GM19239 (cell line): ENCODE measurements around the gene TLR10.
"Not testable (repeated sequence)": the region's sequence is repeated elsewhere in the genome, so short reads cannot be mapped to it uniquely, and the experiment has no call there.

Source experiments
- DNase-seq: peaks from one replicate; pipeline ENCODE4 v3.0.0; 2011; ENCODE audit warnings: low spot score; ENCODE audit not compliant: insufficient read length
- FAIRE-seq: peaks from 2 replicates; lab custom pipeline; 2011; peaks lifted over from hg19 to GRCh38; lab: Jason Lieb, UNC

Gene TLR10

DNA sequence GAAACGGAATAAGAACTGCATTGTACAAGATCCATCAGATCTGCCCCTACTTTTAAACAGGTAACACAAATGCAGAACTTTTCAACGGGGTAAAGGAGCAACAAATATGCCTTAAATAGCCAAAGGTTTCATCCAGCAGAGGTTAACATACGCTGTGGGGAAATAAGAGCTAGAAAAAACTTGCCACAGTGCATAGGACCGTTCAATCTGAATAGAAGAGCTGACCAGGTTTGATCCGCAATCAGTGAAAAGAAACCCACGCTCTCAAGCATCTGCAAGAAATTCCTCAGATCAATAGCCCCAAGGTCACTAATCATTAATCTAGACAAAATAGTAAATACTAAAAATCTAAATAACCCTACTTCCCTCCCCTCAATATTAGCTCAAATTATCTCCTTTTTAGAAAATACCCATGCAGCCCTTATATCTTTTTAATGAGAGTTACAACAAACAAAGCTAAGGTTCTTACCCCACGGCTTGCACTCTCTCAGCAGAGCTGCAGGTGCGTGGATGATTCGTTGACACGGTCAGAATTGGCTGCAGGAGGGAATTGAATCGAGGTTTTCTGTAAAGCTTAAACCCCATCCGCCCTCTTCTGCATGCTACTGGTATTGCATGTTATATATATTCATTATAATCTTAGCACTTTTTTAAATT lies at the start of gene TLR10:
TSS of gene TLR10 (minus strand) at position 539 of the 657 bp plus-strand sequence. CDS start 7,400 bp downstream, outside the sequence.
- no peak for DNase-seq

GRCh38 chr4:38832206-38832605 lies 49.4 kb upstream of the TLR10 start:
- FAIRE-seq (no peak), DNase-seq (no peak)

More for the DNA sequence above, at the start of gene TLR10:
- FAIRE-seq: peak; percentile 98

GRCh38 chr4:38831653-38832052 lies 48.9 kb upstream of the TLR10 start:
- FAIRE-seq (no peak), DNase-seq (no peak)

DNA sequence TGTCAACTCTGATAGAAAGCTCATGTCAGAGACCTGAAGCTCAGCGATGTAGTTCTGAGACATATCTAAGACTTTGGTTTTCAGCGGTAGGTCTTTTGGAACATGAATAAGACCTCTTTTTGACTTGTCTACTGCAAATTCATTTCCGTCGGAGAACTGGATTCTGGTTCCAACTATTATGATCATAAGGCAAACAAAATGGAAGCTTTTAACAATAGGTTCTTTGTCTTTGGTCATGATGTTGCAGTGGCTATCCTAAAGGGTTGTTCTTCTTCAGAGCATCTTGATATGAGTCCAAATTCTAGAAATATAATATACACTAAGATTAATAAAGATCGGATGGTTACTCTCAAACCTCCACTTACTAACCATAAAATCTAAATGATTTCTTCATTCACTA lies 46.4 kb upstream of the TLR10 start:
- DNase-seq (no peak), FAIRE-seq (no peak)

DNA sequence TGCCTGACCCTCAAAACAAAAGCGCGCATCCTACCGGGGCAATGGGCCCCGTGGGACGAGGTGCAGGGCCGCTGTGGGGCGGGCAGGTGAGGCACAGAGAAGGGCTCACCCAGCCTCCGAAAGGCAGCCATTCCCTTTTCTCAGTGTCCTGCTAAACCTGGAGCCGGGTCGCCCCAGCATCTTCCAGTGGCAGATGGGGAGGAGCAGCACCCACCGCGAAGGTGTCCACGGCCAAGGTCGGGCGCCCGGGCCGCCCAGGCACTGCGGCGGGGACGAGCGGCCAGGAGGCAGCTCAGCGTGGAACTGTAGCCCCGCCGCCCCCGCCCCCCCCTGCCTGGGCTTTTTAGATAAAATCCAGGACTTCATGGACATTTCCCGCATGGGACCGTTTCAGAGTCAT lies 41.0 kb upstream of the TLR10 start:
- no peak for DNase-seq
- FAIRE-seq: no peak

DNA sequence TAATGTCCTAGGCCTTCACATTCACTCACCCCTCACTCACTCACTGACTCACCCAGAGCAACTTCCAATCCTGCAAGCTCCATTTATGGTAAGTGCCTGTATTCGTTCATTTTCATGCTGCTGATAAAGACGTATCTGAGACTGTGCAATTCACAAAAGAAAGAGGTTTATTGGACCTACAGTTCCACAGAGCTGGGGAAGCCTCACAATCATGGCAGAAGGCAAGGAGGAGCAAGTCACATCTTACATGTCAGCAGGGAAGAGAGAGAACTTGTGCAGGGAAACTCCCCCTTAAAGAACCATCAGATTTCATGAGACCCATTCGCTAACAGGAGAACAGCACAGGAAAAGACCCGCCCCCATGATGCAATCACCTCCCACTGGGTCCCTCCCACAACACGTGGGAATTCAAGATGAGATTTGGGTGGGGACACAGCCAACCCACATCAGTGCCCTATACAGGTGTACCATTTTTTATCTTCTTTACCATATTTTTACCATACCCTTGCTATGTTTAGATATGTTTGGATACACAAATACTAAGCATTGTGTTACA lies 40.0 kb upstream of the TLR10 start:
- FAIRE-seq (no peak), DNase-seq (no peak)

DNA sequence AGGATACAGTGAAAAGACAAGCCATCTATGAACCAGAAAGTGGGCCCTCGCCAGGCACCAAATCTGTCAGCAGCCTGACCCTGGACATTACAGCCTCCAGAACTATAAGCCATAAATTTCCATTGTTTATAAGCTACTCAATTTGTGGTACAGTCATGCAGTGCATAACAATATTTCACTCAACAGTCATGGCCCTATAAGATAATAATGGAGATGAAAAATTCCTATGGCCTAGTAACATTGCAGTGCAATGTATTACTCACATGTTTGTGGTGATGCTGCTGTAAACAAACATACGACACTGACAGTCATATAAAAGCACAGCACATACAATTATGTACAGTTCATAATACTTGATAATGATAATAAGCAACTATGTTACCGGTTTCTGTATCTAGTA lies 38.9 kb upstream of the TLR10 start:
- peak; percentile 23 for FAIRE-seq
- DNase-seq: no peak

DNA sequence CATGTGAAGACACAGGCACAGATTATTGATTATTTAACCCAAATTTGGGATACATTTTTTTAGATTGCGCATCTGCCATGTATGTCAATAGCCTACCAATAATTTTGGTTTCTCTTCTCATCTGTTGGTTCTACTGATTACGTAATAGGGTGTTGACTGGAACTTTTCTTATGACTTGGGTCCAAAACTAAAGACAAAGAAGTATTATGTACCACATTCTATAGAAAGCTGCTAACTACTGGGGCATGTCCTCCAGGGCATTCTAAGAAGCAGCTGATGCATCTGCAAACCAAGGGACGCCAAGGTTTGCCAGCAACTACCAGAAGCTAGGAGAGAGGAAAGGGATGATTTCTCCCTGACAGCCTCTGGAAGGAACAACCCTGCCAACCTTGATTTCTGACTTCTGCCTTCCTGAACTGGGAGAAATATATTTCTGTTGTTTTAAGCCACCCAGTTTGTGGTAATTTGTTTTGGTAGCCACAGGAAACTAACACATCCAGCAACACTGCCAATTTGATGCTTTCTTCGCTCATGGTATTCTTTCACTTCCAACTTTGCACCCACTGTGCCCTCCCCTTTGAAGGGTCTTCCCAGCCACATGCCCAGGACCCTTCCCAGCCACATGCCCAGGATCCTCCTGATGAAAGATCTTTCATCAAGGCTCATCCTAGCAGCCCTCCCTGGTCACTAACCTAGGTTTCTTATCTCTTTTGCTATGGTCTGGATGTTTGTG lies 37.7 kb upstream of the TLR10 start:
- FAIRE-seq: peak; percentile 87
- peak; percentile 44 for DNase-seq

DNA sequence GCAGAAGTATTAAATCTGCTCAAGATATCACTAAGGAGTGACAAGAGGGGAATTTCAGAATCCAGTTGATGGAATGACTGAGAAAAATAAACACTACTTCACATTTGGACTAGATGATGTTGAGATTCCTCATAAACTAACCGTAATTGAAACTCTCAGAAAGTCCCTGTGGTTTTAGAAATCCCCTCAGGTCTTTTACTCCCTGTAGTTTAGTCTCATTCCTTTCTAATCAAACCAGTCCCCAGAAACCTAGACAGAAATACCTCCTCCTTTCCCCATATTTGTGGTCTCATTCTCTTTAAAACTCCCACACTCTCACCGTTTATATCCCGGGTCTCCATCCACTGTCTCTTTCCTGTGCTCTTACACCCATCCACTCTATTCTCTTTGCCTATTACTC lies 36.8 kb upstream of the TLR10 start:
- FAIRE-seq (peak; percentile 90), DNase-seq (no peak)

DNA sequence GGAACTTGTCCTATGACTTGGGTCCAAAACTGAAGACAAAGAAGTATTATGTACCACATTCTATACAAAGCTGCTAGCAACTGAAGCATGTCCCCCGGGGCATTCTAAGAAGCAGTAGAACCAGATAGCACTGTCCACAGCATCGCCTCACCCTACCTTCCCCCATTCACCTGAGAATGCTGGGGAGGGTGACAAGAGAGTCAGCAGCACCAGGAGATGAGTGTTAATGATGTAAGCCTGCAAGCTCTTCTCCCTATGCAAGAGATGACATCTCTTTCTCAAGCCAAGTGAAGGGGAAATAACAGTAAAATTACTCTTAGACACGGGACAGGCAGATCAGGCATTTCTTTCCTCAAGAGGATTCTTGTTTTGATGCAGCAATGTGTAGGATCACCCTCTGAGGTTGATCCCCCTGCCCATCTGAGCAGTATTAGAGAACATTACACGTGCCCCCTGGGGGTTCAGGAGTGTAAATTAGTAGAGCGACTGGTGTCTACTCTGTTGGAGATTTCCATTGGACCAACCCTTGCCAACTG lies 35.7 kb upstream of the TLR10 start:
- FAIRE-seq (peak; percentile 83), DNase-seq (no peak)

GRCh38 chr4:38815885-38816782 lies 33.3 kb upstream of the TLR10 start:
- FAIRE-seq (peak; percentile 77), DNase-seq (no peak)

DNA sequence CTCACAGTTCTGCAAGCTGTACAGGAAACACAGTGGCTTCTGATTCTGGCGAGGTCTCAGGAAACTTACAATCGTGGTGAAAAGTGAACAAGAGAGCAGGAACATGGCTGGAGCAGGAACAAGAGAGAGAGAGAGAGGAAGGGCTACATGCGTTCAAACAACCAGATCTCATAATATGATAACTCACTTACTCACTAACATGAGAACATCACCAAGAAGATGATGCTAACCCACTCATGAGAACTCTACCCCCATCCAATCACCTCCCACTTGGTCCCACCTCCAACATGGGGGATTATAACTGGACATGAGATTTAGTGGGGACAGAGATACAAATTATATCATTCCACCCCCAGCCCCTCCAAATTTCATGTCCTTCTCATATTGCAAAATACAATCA lies 31.6 kb upstream of the TLR10 start:
- DNase-seq: no peak
- FAIRE-seq: peak; percentile 35

- FAIRE-seq (no peak), DNase-seq (no peak)
These were observed 28.5 kb upstream of the TLR10 start for GRCh38 chr4:38811297-38811696.

- not testable (repeated sequence) for FAIRE-seq, DNase-seq
These were observed 24.7 kb upstream of the TLR10 start for GRCh38 chr4:38807462-38807861.

GRCh38 chr4:38806251-38806650 lies 23.5 kb upstream of the TLR10 start:
- not testable (repeated sequence) for DNase-seq, FAIRE-seq

DNA sequence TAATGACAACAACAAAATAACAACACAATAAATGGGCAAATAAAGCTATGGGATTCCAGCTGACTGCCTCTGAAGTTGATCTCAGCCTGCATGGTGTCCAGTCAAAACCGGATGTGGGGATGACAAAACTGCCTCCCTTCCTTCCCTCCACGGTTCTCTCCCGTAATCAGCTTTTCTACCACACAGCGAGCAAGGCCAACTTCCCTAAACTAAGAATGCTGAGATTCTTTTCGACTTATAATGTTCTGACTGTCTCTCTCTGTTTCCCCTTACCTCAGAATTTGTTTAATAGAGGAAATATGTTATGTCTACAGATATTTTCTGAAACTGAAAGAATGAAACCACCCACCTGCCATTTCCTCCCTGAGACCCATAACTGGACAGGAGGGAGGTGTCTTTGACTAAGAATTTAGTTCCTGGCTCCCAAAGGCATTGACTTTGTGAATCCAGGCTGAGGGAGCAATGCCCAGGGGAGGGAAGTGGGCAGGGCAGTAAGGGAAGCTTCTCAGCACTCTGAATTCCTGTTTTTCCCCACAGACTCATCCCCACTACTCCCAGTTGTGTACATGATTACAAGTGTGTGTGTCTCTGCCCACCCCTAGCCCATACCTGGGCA lies 22.8 kb upstream of the TLR10 start:
- peak; percentile 99 for FAIRE-seq
- DNase-seq: peak; percentile 80

- no peak for FAIRE-seq
- no peak for DNase-seq
These were observed 22.0 kb upstream of the TLR10 start, which contains the start of gene TLR1 for GRCh38 chr4:38804654-38805295. Gene TLR1, minus strand, starts transcription at chr4:38804791. Its CDS starts 5,960 bp downstream, at chr4:38798831.

DNA sequence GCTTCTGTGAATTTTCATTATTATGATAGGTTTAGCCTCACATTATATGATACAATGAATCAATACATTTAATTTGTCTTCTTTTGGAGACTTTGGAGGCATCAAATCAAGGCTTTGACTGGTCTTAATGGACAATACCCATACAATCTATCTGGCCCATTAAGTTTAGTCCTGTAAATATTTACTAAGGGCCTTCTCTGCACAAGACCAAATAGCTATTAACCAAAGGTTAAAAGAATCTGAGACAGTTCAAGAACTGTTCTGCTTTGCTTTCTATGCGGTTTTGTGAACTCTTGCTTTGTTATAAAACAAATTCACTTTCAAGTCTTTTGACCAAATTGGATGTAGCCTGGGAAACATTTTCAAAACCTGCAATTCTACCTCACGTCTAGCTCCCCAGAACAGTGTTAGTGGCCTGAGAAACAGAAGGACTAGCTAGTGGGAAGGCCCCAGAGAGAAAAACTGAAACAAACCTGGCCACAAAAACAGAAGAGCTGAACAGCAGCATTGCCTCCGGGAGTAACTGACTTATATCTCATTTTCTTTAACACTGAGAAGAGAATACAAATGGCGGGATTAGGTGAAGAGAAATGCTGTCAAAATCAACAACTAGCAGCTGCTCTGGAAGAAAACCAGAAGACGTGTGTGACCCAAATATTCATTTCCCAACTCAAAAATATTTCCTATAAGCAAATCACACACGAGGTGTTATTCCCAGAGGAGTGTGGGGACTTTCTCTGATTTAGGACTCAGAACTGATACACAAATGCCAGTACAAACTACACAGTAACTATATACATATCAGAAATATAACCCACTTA lies 21.3 kb upstream of the TLR10 start:
- DNase-seq: no peak
- FAIRE-seq: no peak
